ENCODE measurements around the gene TNFRSF12A. TPM values are rescaled to one million over a fixed set of nuclear protein-coding genes. Genes with fewer than 3 reads are reported as not detected.
A peak's percentile ranks its signal among the peaks of the same experiment; 100 is the strongest.

The TNFRSF12A gene
- total and polyA plus RNA-seq, 2 of the 13 experiments (the other 11 are each of a cell fraction or from before 2014, with no cell fraction given): 61.9 to 66.0 TPM

- no peak for TF ChIP-seq ZNF646 (CRISPR knock-in tag; IDR thresholded peaks at IDR 0.05)
- no peak for TF ChIP-seq YEATS2 (CRISPR knock-in tag; IDR thresholded peaks at IDR 0.05; ENCODE audit: borderline replicate concordance)
These were observed 42.7 kb upstream of the TNFRSF12A start (continued) for GRCh38 chr16:2977440-2977839.

- H2AFZ ChIP-seq (ENCODE audit: low read length): no peak overlapping the region
- ATAC-seq (peak; percentile 2; the same call in 2 of the 3 replicates), FAIRE-seq (no peak)
- TF ChIP-seq MIXL1 (CRISPR knock-in tag; IDR thresholded peaks at IDR 0.05) (no peak), AGO2 (optimal IDR thresholded peaks at IDR 0.05; ENCODE audit: low read depth, low read length) (peak; percentile 29), MEIS2 (CRISPR knock-in tag; IDR thresholded peaks at IDR 0.05) (peak; percentile 33; the same call in 1 of the 2 replicates), ZFYVE20 (CRISPR knock-in tag; IDR thresholded peaks at IDR 0.05; ENCODE audit: borderline replicate concordance, low read depth) (0 out of 2 replicates have a peak, but pooled peaks have one; percentile 2), EZH2 (conservative IDR thresholded peaks at IDR 0.05; ENCODE audit: low read depth, low read length) (no peak), ZNF777 (CRISPR knock-in tag; IDR thresholded peaks at IDR 0.05) (0 out of 2 replicates have a peak, but pooled peaks have one; percentile 3), JUN (CRISPR knock-in tag; IDR thresholded peaks at IDR 0.05) (no peak), ARID2 (CRISPR knock-in tag; IDR thresholded peaks at IDR 0.05; ENCODE audit: borderline replicate concordance) (0 out of 2 replicates have a peak, but pooled peaks have one; percentile 2), PBX3 (CRISPR knock-in tag; IDR thresholded peaks at IDR 0.05; ENCODE audit: borderline replicate concordance) (no peak), SNAPC2 (CRISPR knock-in tag; IDR thresholded peaks at IDR 0.05) (no peak), ZSCAN30 (CRISPR knock-in tag; IDR thresholded peaks at IDR 0.05) (no peak), ZNF784 (CRISPR knock-in tag; IDR thresholded peaks at IDR 0.05; ENCODE audit: borderline replicate concordance) (no peak; the same call in 1 of the 2 replicates)
These were observed 40.4 kb upstream of the TNFRSF12A start for GRCh38 chr16:2979669-2980226.

More at GRCh38 chr16:2979669-2980226, 40.4 kb upstream of the TNFRSF12A start:
- peaks cover 2 to 17% of the 10 kb centered on the region in 2 experiments; a peak in 3 of 5 replicates for H3K36me3 ChIP-seq (replicated peaks in 1 of 2; ENCODE audit: control insufficient read depth in 1 of 2, insufficient read depth in 2 of 2, low read length in 2 of 2)
- 0 out of 5 replicates have a peak, but pooled peaks cover 0 to 4% of the 10 kb centered on the region in 2 experiments for H3K27me3 ChIP-seq (ENCODE audit: control insufficient read depth in 1 of 2, insufficient read depth in 2 of 2, low read length in 2 of 2)
- TSS peak; percentile 55 for BruUV-seq (replicated peaks)
- H3K4me1 ChIP-seq (ENCODE audit: insufficient read depth, low read length): peaks cover 26% of the 10 kb centered on the region
- CTCF ChIA-PET (ENCODE audit: low intra/inter-chr PET ratio, low total read pairs): no interaction called here
- 2% methylated on average over 22 of the region's 43 CpGs for WGBS (ENCODE audit: low lambda C conversion rate)
- peaks cover 8% of the 10 kb centered on the region for H3K79me2 ChIP-seq (ENCODE audit: insufficient read depth, low read length)
- no peaks in the 10 kb centered on the region for H3K9me3 ChIP-seq (ENCODE audit: low read length)
- no peaks in the 10 kb centered on the region for H4K20me1 ChIP-seq (ENCODE audit: insufficient read depth, low read length)
- POLR2A ChIA-PET: interaction anchor here (0.7 to 3.9 kb wide), 9 partner anchors 8 to 74 kb away, joined by 4 to 48 read pairs (median 8); partner anchors contain the start of genes FLYWCH1, HCFC1R1, KREMEN2 and PAQR4
- in situ Hi-C loops (cut with HindIII; ENCODE audit: extremely low pct_ligation_motif_present, low pct_unique_long_range_greater_than_20kb): no loop called here
- H3K27ac ChIP-seq (ENCODE audit: extremely low read length, insufficient read depth, low read length): peak overlapping the region; percentile 87
- peak overlapping the region; percentile 96 for H3K4me2 ChIP-seq (ENCODE audit: low read depth, low read length)
- DNase-seq (ENCODE audit: low spot score): no peak
- peak overlapping the region; percentile 94 for H3K9ac ChIP-seq (ENCODE audit: insufficient read depth, low read depth, low read length)
- intact Hi-C loops (cut with micrococcal nuclease; ENCODE audit: unreplicated experiment): no loop called here
- H3K4me3 ChIP-seq (replicated peaks in 1 of 3; ENCODE audit: insufficient read depth in 1 of 3, low read depth in 2 of 3, low read length in 3 of 3): peak overlapping the region; percentile 86 to 95 (median 88)

Measured in HepG2 (cell line).